OCI-LY3 (cell line): ENCODE data around the gene PSMD12.

ENCODE experiments used
- H2AFZ ChIP-seq: fragments of 200-600, 300-600 bp; shearing (Covaris generic); 2 replicates; pipeline ENCODE4 v1.6.0; 2014; ENCODE audit warnings: antibody characterized with exemption, low read depth, low read length
- H3K27ac ChIP-seq: fragments of 200-600, 300-600 bp; sonication (generic); 2 replicates; pipeline ENCODE4 v1.5.1; 2014; ENCODE audit warnings: mild to moderate bottlenecking, low read length, moderate library complexity, mixed read lengths
- H3K27me3 ChIP-seq: fragments of 200-600, 300-600 bp; sonication (generic); 2 replicates; pipeline ENCODE4 v1.6.1; 2014; ENCODE audit warnings: low read depth, low read length, mixed read lengths
- H3K36me3 ChIP-seq: fragments of 200-600, 300-600 bp; sonication (generic); replicated peaks from 2 replicates; pipeline ENCODE3; 2014; ENCODE audit warnings: low read depth, low read length, mixed read lengths
- H3K4me1 ChIP-seq: fragments of 300-600, 200-600 bp; sonication (generic); 2 replicates; pipeline ENCODE4 v1.6.1; 2014; ENCODE audit warnings: low read length, mixed read lengths
- H3K4me2 ChIP-seq: fragments of 200-600, 300-600 bp; sonication (generic); 2 replicates; pipeline ENCODE4 v1.6.1; 2014; ENCODE audit warnings: low read length, mixed read lengths
- H3K4me3 ChIP-seq: fragments of 300-600, 200-600 bp; sonication (generic); 2 replicates; pipeline ENCODE4 v1.5.1; 2014; ENCODE audit warnings: antibody characterized with exemption, mild to moderate bottlenecking, low read length, moderate library complexity
- H3K79me2 ChIP-seq: fragments of 300-600, 200-600 bp; shearing (Covaris generic); 2 replicates; pipeline ENCODE4 v1.6.1; 2014; ENCODE audit warnings: mild to moderate bottlenecking, low read length, mixed read lengths
- H3K9ac ChIP-seq: fragments of 300-600, 200-600 bp; shearing (Covaris generic); 2 replicates; pipeline ENCODE4 v1.6.0; 2014; ENCODE audit warnings: mild to moderate bottlenecking, low read length, moderate library complexity
- H3K9me3 ChIP-seq: fragments of 200-600, 300-600 bp; shearing (Covaris generic); 2 replicates; pipeline ENCODE4 v1.6.1; 2014; ENCODE audit warnings: low read length, mixed read lengths; ENCODE audit not compliant: insufficient read depth
- H4K20me1 ChIP-seq: fragments of 200-600, 300-600 bp; sonication (generic); 2 replicates; pipeline ENCODE4 v1.6.1; 2016; ENCODE audit warnings: low read length, mixed read lengths; ENCODE audit not compliant: insufficient read depth
- CTCF ChIP-seq: fragments of 200-600, 300-600 bp; sonication (generic); IDR thresholded peaks from 2 replicates; pipeline ENCODE4 v1.5.1; 2014; ENCODE audit warnings: antibody characterized with exemption, low read length, low read depth
- EZH2phosphoT487 ChIP-seq: fragments of 200-600 bp; shearing (Covaris generic); IDR thresholded peaks from 2 replicates; pipeline ENCODE4 v1.6.1; 2018; ENCODE audit warnings: antibody characterized with exemption, mixed run types, low read depth

The PSMD12 gene

GRCh38 chr17:67400193-67400592, 33.8 kb upstream of the PSMD12 start:
- Histone ChIP-seq H3K4me3 (no peak overlapping the region), H2AFZ (no peak overlapping the region), H3K9me3 (no peaks in the 10 kb centered on the region), H3K27me3 (no peaks in the 10 kb centered on the region), H3K4me2 (no peak overlapping the region), H3K36me3 (no peaks in the 10 kb centered on the region), H3K27ac (no peak overlapping the region), H3K4me1 (peaks cover 9% of the 10 kb centered on the region), H3K9ac (no peak overlapping the region), H4K20me1 (no peaks in the 10 kb centered on the region; the same call in 1 of the 2 replicates), H3K79me2 (peaks cover 66% of the 10 kb centered on the region)
- TF ChIP-seq CTCF (no peak), EZH2phosphoT487 (no peak)

- TF ChIP-seq CTCF, result no peak
- no peak for TF ChIP-seq EZH2phosphoT487
- Histone ChIP-seq H3K27ac (no peak overlapping the region), H3K36me3 (no peaks in the 10 kb centered on the region), H3K4me3 (no peak overlapping the region), H3K9ac (no peak overlapping the region), H2AFZ (no peak overlapping the region), H4K20me1 (no peaks in the 10 kb centered on the region; the same call in 1 of the 2 replicates), H3K79me2 (peaks cover 68% of the 10 kb centered on the region), H3K4me2 (no peak overlapping the region), H3K27me3 (no peaks in the 10 kb centered on the region), H3K4me1 (peaks cover 9% of the 10 kb centered on the region), H3K9me3 (no peaks in the 10 kb centered on the region)
These were observed 33.3 kb upstream of the PSMD12 start for GRCh38 chr17:67399676-67400075.

- Histone ChIP-seq H3K4me2 (no peak overlapping the region), H3K79me2 (peaks cover 63% of the 10 kb centered on the region), H3K9ac (no peak overlapping the region), H3K36me3 (no peaks in the 10 kb centered on the region), H3K4me3 (no peak overlapping the region), H4K20me1 (no peaks in the 10 kb centered on the region; the same call in 1 of the 2 replicates), H3K4me1 (peaks cover 20% of the 10 kb centered on the region), H2AFZ (no peak overlapping the region), H3K27me3 (no peaks in the 10 kb centered on the region), H3K27ac (no peak overlapping the region), H3K9me3 (no peaks in the 10 kb centered on the region)
- TF ChIP-seq CTCF (no peak), EZH2phosphoT487 (no peak)
These were observed 27.5 kb upstream of the PSMD12 start for GRCh38 chr17:67393809-67394397.

GRCh38 chr17:67392111-67392510, 25.7 kb upstream of the PSMD12 start:
- Histone ChIP-seq H3K4me1 (peaks cover 20% of the 10 kb centered on the region), H3K9ac (no peak overlapping the region), H3K36me3 (peaks cover 2% of the 10 kb centered on the region), H3K27ac (no peak overlapping the region), H3K9me3 (no peaks in the 10 kb centered on the region), H3K27me3 (no peaks in the 10 kb centered on the region), H4K20me1 (no peaks in the 10 kb centered on the region; the same call in 1 of the 2 replicates), H3K79me2 (peaks cover 61% of the 10 kb centered on the region), H2AFZ (no peak overlapping the region), H3K4me3 (no peak overlapping the region), H3K4me2 (no peak overlapping the region)
- TF ChIP-seq EZH2phosphoT487, result no peak
- no peak for TF ChIP-seq CTCF
